GM06990 (cell line): ENCODE results near the gene CBR1.

Source experiments
- DNase-seq: peaks from one replicate; pipeline ENCODE4 v3.0.0-alpha.2; 2011; ENCODE audit not compliant: insufficient read length; ENCODE audit errors: extremely low read depth
- H3K27me3 ChIP-seq: replicated peaks from 2 replicates; pipeline ENCODE4 v1.6.0; 2011; ENCODE audit warnings: low read length; ENCODE audit not compliant: control insufficient read depth, insufficient read depth
- H3K36me3 ChIP-seq: 2 replicates; pipeline ENCODE4 v1.5.1; 2011; ENCODE audit warnings: low read length; ENCODE audit not compliant: control insufficient read depth, insufficient read depth
- H3K4me3 ChIP-seq: replicated peaks from 2 replicates; pipeline ENCODE4 v1.5.1; 2011; ENCODE audit warnings: low read depth, mild to moderate bottlenecking, control low read depth, low read length
- TF ChIP-seq, protein P1 (sequence below): IDR thresholded peaks from 2 replicates; pipeline ENCODE4 v1.5.1; 2011; ENCODE audit warnings: low read length, control low read depth, mild to moderate bottlenecking, inconsistent platforms; ENCODE audit not compliant: insufficient read depth, poor library complexity, severe bottlenecking

Gene CBR1

GRCh38 chr21:36064085-36064460, 5.8 kb upstream of the CBR1 start:
- Histone ChIP-seq H3K4me3 (no peak overlapping the region), H3K36me3 (no peaks in the 10 kb centered on the region), H3K27me3 (no peaks in the 10 kb centered on the region)
- DNase-seq, result no peak
- TF ChIP-seq, protein P1, sequence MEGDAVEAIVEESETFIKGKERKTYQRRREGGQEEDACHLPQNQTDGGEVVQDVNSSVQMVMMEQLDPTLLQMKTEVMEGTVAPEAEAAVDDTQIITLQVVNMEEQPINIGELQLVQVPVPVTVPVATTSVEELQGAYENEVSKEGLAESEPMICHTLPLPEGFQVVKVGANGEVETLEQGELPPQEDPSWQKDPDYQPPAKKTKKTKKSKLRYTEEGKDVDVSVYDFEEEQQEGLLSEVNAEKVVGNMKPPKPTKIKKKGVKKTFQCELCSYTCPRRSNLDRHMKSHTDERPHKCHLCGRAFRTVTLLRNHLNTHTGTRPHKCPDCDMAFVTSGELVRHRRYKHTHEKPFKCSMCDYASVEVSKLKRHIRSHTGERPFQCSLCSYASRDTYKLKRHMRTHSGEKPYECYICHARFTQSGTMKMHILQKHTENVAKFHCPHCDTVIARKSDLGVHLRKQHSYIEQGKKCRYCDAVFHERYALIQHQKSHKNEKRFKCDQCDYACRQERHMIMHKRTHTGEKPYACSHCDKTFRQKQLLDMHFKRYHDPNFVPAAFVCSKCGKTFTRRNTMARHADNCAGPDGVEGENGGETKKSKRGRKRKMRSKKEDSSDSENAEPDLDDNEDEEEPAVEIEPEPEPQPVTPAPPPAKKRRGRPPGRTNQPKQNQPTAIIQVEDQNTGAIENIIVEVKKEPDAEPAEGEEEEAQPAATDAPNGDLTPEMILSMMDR, result no peak

GRCh38 chr21:36065497-36066036, 4.3 kb upstream of the CBR1 start:
- Histone ChIP-seq H3K27me3 (no peaks in the 10 kb centered on the region), H3K36me3 (no peaks in the 10 kb centered on the region), H3K4me3 (no peak overlapping the region)
- TF ChIP-seq, protein P1, result no peak
- no peak for DNase-seq

GRCh38 chr21:36068748-36069398, 951 bp upstream of the CBR1 start:
- no peak for DNase-seq
- Histone ChIP-seq H3K27me3 (no peaks in the 10 kb centered on the region), H3K36me3 (no peaks in the 10 kb centered on the region; the same call in 1 of the 2 replicates), H3K4me3 (no peak overlapping the region)
- TF ChIP-seq, protein P1, result no peak

GRCh38 chr21:36070999-36071398, 1.2 kb downstream of the CBR1 start:
- no peaks in the 10 kb centered on the region for H3K27me3 ChIP-seq
- H3K36me3 ChIP-seq, result no peaks in the 10 kb centered on the region; the same call in 1 of the 2 replicates
- TF ChIP-seq, protein P1, result no peak
- no peak for DNase-seq
- no peak overlapping the region for H3K4me3 ChIP-seq

DNA sequence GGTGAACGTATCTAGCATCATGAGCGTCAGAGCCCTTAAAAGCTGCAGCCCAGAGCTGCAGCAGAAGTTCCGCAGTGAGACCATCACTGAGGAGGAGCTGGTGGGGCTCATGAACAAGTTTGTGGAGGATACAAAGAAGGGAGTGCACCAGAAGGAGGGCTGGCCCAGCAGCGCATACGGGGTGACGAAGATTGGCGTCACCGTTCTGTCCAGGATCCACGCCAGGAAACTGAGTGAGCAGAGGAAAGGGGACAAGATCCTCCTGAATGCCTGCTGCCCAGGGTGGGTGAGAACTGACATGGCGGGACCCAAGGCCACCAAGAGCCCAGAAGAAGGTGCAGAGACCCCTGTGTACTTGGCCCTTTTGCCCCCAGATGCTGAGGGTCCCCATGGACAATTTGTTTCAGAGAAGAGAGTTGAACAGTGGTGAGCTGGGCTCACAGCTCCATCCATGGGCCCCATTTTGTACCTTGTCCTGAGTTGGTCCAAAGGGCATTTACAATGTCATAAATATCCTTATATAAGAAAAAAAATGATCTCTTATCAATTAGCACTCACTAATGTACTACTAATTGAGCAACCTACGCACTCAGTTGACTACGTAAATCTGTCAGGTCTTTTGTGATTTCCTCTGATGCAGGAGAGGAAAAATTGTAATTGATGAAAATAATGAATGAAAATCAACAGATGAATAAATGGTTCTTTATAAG, 2.8 kb downstream of the CBR1 start:
- TF ChIP-seq, protein P1, result no peak

More for the DNA sequence above, 2.8 kb downstream of the CBR1 start:
- H3K36me3 ChIP-seq, result no peaks in the 10 kb centered on the region; the same call in 1 of the 2 replicates
- no peak for DNase-seq
- no peaks in the 10 kb centered on the region for H3K27me3 ChIP-seq
- H3K4me3 ChIP-seq, result no peak overlapping the region
